Lower leg skin (tissue), 4 donors: Measurements from ENCODE around the gene TRDMT1. TPM values are rescaled to one million over a fixed set of nuclear protein-coding genes. Genes with fewer than 3 reads are reported as not detected.

Experiments used
- DNase-seq, 2 donors: peaks; one replicate each; pipeline ENCODE4 v3.0.0-alpha.2; 2019; ENCODE audit warnings: low spot score in 2 of 2
- H3K4me3 ChIP-seq: fragments of 200-600 bp; sonication (generic); 2 replicates; pipeline ENCODE4 v1.5.1; 2017; ENCODE audit warnings: mild to moderate bottlenecking, low read depth; ENCODE audit not compliant: poor library complexity, severe bottlenecking
- POLR2A ChIP-seq, 2 donors: fragments of 450-650 bp; IDR thresholded peaks; one replicate each; pipeline ENCODE4 v1.6.1; 2016 to 2017; ENCODE audit warnings: antibody characterized with exemption in 2 of 2, mild to moderate bottlenecking in 1 of 2, moderate library complexity in 1 of 2
- WGBS, 2 donors: methylation state at CpG; one replicate each; pipeline ENCODE4 v1.1.5; 2018; 5-methylcytosine and 5-hydroxymethylcytosine counted together
- intact Hi-C: fragments of 100-400 bp; cut with DNase I; formaldehyde crosslinking; loops from one replicate; pipeline ENCODE4 v1.15.0; 2023; ENCODE audit warnings: low total_unique reads
- total RNA-seq, 4 donors: library from RNA; depleted of rRNA; stranded (reverse); fragments of >200 nt; gene quantifications; one replicate each; pipeline ENCODE4 v1.1.0, GENCODE V29; 2016
- TF ChIP-seq, protein P1 (sequence below), 3 donors: fragments of 450-650 bp; IDR thresholded peaks; one replicate each; pipeline ENCODE4 v1.5.1; 2016; ENCODE audit warnings: antibody characterized with exemption in 3 of 3, mild to moderate bottlenecking in 3 of 3, moderate library complexity in 2 of 3

TRDMT1 gene
- total RNA-seq, 4 donors from 2014 or later, result 3.9 to 4.5 (median 4.1) TPM

DNA sequence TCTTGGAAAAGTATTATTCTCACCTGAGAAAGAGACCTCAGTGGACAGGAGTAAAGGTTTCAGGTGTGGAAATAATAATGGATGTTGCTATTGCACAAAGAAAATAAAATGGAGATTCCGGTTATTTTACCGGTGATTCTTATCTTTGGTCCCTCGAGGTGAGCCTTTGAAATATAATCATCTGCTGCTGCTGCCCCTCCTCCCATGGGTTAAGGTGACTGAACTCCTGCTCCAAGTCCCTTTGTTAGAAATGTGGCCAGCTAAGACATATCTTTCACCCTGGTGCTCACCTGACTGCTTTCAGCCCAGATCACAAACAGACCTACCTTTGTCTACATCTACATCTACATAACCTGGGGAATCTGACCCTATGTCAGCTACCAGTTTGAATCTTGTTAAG is 77.5 kb downstream of the TRDMT1 start:
- WGBS, 2 donors, result 69 to 74% methylated on average over 3 of the region's 3 CpGs
- intact Hi-C loops, result no loop called here
- TF ChIP-seq, protein P1, sequence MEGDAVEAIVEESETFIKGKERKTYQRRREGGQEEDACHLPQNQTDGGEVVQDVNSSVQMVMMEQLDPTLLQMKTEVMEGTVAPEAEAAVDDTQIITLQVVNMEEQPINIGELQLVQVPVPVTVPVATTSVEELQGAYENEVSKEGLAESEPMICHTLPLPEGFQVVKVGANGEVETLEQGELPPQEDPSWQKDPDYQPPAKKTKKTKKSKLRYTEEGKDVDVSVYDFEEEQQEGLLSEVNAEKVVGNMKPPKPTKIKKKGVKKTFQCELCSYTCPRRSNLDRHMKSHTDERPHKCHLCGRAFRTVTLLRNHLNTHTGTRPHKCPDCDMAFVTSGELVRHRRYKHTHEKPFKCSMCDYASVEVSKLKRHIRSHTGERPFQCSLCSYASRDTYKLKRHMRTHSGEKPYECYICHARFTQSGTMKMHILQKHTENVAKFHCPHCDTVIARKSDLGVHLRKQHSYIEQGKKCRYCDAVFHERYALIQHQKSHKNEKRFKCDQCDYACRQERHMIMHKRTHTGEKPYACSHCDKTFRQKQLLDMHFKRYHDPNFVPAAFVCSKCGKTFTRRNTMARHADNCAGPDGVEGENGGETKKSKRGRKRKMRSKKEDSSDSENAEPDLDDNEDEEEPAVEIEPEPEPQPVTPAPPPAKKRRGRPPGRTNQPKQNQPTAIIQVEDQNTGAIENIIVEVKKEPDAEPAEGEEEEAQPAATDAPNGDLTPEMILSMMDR (IDR thresholded peaks at IDR 0.05), result no peak
- TF ChIP-seq POLR2A (IDR thresholded peaks at IDR 0.05), result no peak
- DNase-seq, result no peak
- H3K4me3 ChIP-seq, result no peak overlapping the region

DNA sequence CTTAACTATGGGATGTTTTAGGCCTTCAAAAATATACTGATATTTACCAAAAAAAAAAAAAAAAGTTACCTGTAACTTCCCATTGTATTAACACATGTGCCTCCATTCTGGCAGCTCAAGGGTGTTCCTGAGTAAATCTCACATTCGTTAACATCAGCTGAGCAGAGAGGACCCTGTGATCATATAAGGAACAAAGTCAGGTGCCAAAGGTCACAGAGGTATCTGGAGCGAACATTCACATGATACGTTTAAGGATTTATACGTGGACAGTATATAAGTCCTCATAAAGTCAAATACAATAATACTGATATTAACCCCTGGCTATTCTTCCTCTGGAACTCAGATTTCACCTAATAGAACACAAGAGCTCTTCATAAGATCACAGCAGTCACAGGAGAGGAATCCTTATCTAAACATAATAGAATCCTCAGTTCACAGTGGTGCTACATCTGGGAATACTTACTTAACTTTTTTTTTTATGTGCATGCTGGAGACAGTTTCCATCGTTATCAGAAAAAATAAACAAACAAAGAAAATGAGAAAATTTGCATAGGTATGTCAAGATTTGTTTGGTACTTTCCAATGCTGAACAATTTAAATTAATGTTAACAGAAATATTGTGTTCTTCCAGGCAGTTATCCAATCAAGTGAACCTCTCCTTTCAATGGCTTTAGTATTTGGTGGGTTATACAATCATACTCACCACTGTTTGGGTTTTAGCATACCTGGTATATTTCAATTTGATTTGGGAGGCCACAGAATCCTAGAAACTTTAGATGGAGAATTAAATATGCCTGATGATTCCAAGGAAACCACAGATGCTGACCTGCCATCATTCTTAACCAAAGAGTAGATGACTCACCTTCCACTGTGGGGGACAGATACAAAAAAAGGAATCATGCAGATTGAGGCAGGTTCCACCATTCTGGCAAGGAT is 78.5 kb downstream of the TRDMT1 start:
- no peak overlapping the region for H3K4me3 ChIP-seq
- WGBS, 2 donors, result 70 to 73% methylated on average over 5 of the region's 5 CpGs
- TF ChIP-seq, protein P1 (IDR thresholded peaks at IDR 0.05), result no peak
- no peak for TF ChIP-seq POLR2A (IDR thresholded peaks at IDR 0.05)
- intact Hi-C loops, result no loop called here
- no peak for DNase-seq

DNA sequence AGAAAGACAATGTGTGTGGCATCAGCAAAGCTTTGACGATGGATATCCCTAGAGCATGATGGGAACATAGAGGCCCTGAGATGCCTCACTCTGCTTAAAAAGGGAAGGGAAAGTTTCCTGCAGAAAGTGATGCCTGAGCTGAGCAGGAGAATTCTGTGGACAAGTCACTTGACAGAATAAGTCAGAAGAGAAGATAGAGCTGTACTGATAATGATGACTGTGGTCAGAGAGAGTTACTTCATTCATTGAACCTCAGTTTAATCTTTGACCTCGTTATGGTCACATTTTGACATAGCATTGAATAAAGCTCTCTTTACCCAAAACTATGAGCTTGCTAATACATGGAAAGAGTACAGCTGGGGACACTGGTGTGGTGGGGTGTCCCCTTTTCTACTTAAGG is 79.4 kb downstream of the TRDMT1 start:
- H3K4me3 ChIP-seq, result no peak overlapping the region
- 86 to 91% methylated on average over 2 of the region's 2 CpGs for WGBS, 2 donors
- intact Hi-C loops, result no loop called here
- DNase-seq, result no peak
- TF ChIP-seq, protein P1 (IDR thresholded peaks at IDR 0.05), result no peak
- TF ChIP-seq POLR2A (IDR thresholded peaks at IDR 0.05), result no peak

DNA sequence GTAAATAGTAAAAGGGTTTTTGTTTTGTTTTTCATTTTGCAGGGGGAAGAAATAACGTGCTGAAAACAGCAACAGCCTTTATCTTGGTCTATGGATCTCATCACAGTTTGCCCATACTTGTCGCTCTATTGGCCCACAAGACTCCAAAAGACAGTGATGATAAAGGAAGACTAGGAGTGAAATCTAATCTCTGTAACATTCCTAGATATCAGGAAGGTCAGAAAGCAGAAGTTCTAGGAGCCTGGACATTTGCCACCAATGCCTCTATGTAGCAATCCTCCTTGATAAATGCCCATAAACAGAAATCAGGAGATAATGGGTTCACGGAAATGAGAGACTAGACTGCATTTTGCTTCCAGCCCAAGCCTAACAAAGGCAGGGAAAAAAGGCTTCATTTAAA is 80.8 kb downstream of the TRDMT1 start:
- WGBS, 2 donors, result 81 to 84% methylated on average over 3 of the region's 3 CpGs
- no peak for DNase-seq
- no peak overlapping the region for H3K4me3 ChIP-seq
- intact Hi-C loops, result no loop called here
- TF ChIP-seq POLR2A (IDR thresholded peaks at IDR 0.05), result no peak
- TF ChIP-seq, protein P1 (IDR thresholded peaks at IDR 0.05), result no peak

DNA sequence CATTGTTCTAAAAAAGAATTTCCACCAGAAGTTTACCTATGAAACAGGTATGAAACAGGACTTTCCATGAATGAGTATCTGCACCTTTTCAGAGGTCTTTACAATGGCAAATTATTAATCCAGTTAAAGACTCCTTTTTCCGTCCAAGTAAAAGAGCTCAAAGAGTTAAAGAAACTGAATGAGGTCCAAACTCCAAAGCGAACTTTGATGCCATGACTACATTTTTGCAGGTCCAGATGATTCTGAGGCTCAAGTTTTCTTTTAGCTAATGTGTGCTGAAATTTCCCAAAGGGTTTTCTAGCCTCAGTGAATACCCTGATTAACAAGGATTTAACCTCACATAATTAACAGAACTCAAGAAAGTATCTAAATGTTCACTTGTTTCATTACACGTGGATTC is 81.6 kb downstream of the TRDMT1 start:
- H3K4me3 ChIP-seq, result no peak overlapping the region
- DNase-seq, result no peak
- TF ChIP-seq, protein P1 (IDR thresholded peaks at IDR 0.05), result no peak
- WGBS, 2 donors, result 90% methylated on average over 3 of the region's 3 CpGs
- intact Hi-C loops, result no loop called here
